MM.1S (cell line): ENCODE data around the gene NLRC3.

Source experiments
- CTCF ChIP-seq: fragments of 300-600 bp; sonication (generic); IDR thresholded peaks from 2 replicates; pipeline ENCODE4 v1.5.1; 2016; ENCODE audit warnings: antibody characterized with exemption, low read length, mixed read lengths
- EZH2 ChIP-seq: fragments of 300-600 bp; sonication (generic); optimal IDR thresholded peaks from 2 replicates; pipeline ENCODE3; 2017; ENCODE audit warnings: low read depth, mild to moderate bottlenecking, antibody characterized with exemption, low read length, mixed read lengths
- EZH2phosphoT487 ChIP-seq: fragments of 300-600 bp; sonication (generic); IDR thresholded peaks from 2 replicates; pipeline ENCODE4 v1.6.1; 2018; ENCODE audit warnings: antibody characterized with exemption, low read length

GRCh38 chr16:3606441-3606840 is 29.2 kb upstream of the NLRC3 start:
- TF ChIP-seq CTCF (no peak), EZH2phosphoT487 (no peak), EZH2 (no peak)
